B cell (primary cell): Measurements from ENCODE around the gene LUM. TPM values are rescaled to one million over a fixed set of nuclear protein-coding genes. Genes with fewer than 3 reads are reported as not detected.

Source experiments
- ATAC-seq: fragments of 200-7000 bp; cut with Tn5 transposase; one replicate; pipeline ENCODE4 v1.10.0; 2021; ENCODE audit warnings: low read depth, mild to moderate bottlenecking, moderate number of reproducible peaks, moderate library complexity
- CTCF ChIA-PET: fragments of 350-600 bp; sonication (Branson Sonifier 250); formaldehyde crosslinking; loops from one replicate; lab custom pipeline; 2021; ENCODE audit warnings: antibody characterized with exemption, inconsistent platforms; lab: Charles Lee
- POLR2A ChIA-PET: fragments of 350-600 bp; sonication (Branson Sonifier 250); formaldehyde crosslinking; loops from one replicate; lab custom pipeline; 2021; ENCODE audit warnings: antibody characterized with exemption; lab: Charles Lee
- DNase-seq: peaks from one replicate; pipeline ENCODE4 v3.0.0; 2013
- H2AFZ ChIP-seq: 2 replicates; pipeline ENCODE4 v1.6.1; 2012; ENCODE audit warnings: mild to moderate bottlenecking, low read depth, low read length; ENCODE audit not compliant: insufficient read depth, poor library complexity, severe bottlenecking
- H3K27ac ChIP-seq, 2 donors: 1 replicate in 1 of 2; 2 replicates in 1 of 2; pipeline ENCODE4 v1.5.1; 2012 to 2013; ENCODE audit warnings: low read length in 2 of 2, mild to moderate bottlenecking in 2 of 2, moderate library complexity in 1 of 2
- H3K27me3 ChIP-seq, 4 experiments: fragments of 200-600 bp in 1 of 4; sonication (generic) in 1 of 4; replicated peaks in 1 of 4; 1 replicate in 2 of 4; 2 replicates in 2 of 4; pipeline versions ENCODE4 v1.6.1 to v1.7.0; 2013 to 2016; ENCODE audit warnings: low read length in 3 of 4, mild to moderate bottlenecking in 2 of 4, mixed read lengths in 1 of 4, moderate library complexity in 1 of 4; ENCODE audit not compliant: insufficient read depth in 4 of 4, control insufficient read depth in 3 of 4; ENCODE audit errors: control extremely low read depth in 1 of 4
- H3K36me3 ChIP-seq, 2 experiments: replicated peaks in 1 of 2; 1 replicate in 1 of 2; 2 replicates in 1 of 2; pipeline versions ENCODE4 v1.6.1 to v1.7.1; 2013; ENCODE audit warnings: low read length in 1 of 2; ENCODE audit not compliant: insufficient read depth in 2 of 2, control insufficient read depth in 1 of 2; ENCODE audit errors: control extremely low read depth in 1 of 2, extremely low read depth in 1 of 2
- H3K4me1 ChIP-seq, 2 donors: fragments of 200-600 bp in 1 of 2; sonication (generic) in 1 of 2; 1 replicate in 1 of 2; 2 replicates in 1 of 2; pipeline versions ENCODE4 v1.5.1 to v1.6.1; 2013 to 2017; ENCODE audit warnings: low read length in 2 of 2; ENCODE audit not compliant: control insufficient read depth in 2 of 2, insufficient read depth in 2 of 2
- H3K4me2 ChIP-seq: replicated peaks from 2 replicates; pipeline ENCODE3; 2012; ENCODE audit warnings: mild to moderate bottlenecking, low read depth, low read length; ENCODE audit not compliant: poor library complexity, severe bottlenecking
- H3K4me3 ChIP-seq, 5 experiments: fragments of 200-600 bp in 1 of 5; sonication (generic) in 1 of 5; 1 replicate in 3 of 5; 2 replicates in 2 of 5; pipeline versions ENCODE4 v1.5.1 to v1.7.0; 2011 to 2016; ENCODE audit warnings: low read length in 4 of 5, mild to moderate bottlenecking in 4 of 5, low read depth in 2 of 5, control low read depth in 1 of 5, moderate library complexity in 1 of 5; ENCODE audit not compliant: insufficient read depth in 1 of 5; ENCODE audit errors: control extremely low read depth in 1 of 5, extremely low read depth in 1 of 5
- H3K79me2 ChIP-seq: fragments of 200-600 bp; sonication (generic); one replicate; pipeline ENCODE4 v1.6.0; 2016; ENCODE audit warnings: low read length; ENCODE audit not compliant: control insufficient read depth, insufficient read depth
- H3K9ac ChIP-seq: fragments of 200-600 bp; sonication (generic); 2 replicates; pipeline ENCODE4 v1.6.1; 2017; ENCODE audit warnings: mild to moderate bottlenecking, low read length, moderate library complexity
- H3K9me3 ChIP-seq, 3 donors: one replicate each; pipeline versions ENCODE4 v1.6.1 to v1.7.1; 2013; ENCODE audit warnings: low read length in 2 of 3; ENCODE audit not compliant: control insufficient read depth in 2 of 3, insufficient read depth in 1 of 3; ENCODE audit errors: control extremely low read depth in 1 of 3
- H4K20me1 ChIP-seq: 2 replicates; pipeline ENCODE4 v1.6.0; 2012; ENCODE audit warnings: mild to moderate bottlenecking, low read length; ENCODE audit not compliant: insufficient read depth, control insufficient read depth, poor library complexity, severe bottlenecking
- H3K27ac Mint-ChIP-seq: one replicate; pipeline ENCODE4 v1.8.0; 2021; ENCODE audit warnings: mixed read lengths
- H3K27me3 Mint-ChIP-seq: one replicate; pipeline ENCODE4 v1.8.0; 2021; ENCODE audit warnings: mixed read lengths
- H3K4me1 Mint-ChIP-seq: one replicate; pipeline ENCODE4 v1.8.0; 2021; ENCODE audit warnings: mixed read lengths
- H3K4me3 Mint-ChIP-seq: one replicate; pipeline ENCODE4 v1.8.0; 2021; ENCODE audit warnings: mixed read lengths
- H3K9me3 Mint-ChIP-seq: one replicate; pipeline ENCODE4 v1.8.0; 2022; ENCODE audit warnings: mixed read lengths; ENCODE audit not compliant: insufficient read depth
- EZH2 ChIP-seq: IDR thresholded peaks from 2 replicates; pipeline ENCODE4 v1.6.1; 2012; ENCODE audit warnings: borderline replicate concordance, low read depth, mild to moderate bottlenecking, moderate library complexity, low read length; ENCODE audit not compliant: insufficient read depth, poor library complexity, severe bottlenecking
- WGBS: methylation state at CpG from one replicate; pipeline ENCODE4 v1.1.5; 2013; ENCODE audit warnings: missing lambda C conversion rate; ENCODE audit not compliant: insufficient coverage; 5-methylcytosine and 5-hydroxymethylcytosine counted together
- intact Hi-C: fragments of 100-400 bp; cut with micrococcal nuclease; formaldehyde crosslinking; loops from one replicate; pipeline ENCODE4 v1.10.0; 2022
- polyA plus RNA-seq: library from polyadenylated mRNA; depleted of rRNA; stranded (reverse); fragments of >200 nt; gene quantifications from 2 replicates; pipeline ENCODE4 v1.2.3, GENCODE V29; 2012
- total RNA-seq, 2 donors: library from RNA; stranded (reverse); fragments of 120-200 nt in 1 of 2; gene quantifications; 1 replicate in 1 of 2; 2 replicates in 1 of 2; pipeline versions ENCODE4 v1.2.3 to v1.2.4, GENCODE V29; 2013 to 2022
- TF ChIP-seq, protein P1 (sequence below): fragments of 200-600 bp; IDR thresholded peaks from one replicate; pipeline ENCODE4 v1.8.0; 2022; ENCODE audit warnings: antibody characterized with exemption, mild to moderate bottlenecking

LUM gene
- total and polyA plus RNA-seq, 2 donors (not counting 1 experiment from before 2014, with no cell fraction given) = not detected

DNA sequence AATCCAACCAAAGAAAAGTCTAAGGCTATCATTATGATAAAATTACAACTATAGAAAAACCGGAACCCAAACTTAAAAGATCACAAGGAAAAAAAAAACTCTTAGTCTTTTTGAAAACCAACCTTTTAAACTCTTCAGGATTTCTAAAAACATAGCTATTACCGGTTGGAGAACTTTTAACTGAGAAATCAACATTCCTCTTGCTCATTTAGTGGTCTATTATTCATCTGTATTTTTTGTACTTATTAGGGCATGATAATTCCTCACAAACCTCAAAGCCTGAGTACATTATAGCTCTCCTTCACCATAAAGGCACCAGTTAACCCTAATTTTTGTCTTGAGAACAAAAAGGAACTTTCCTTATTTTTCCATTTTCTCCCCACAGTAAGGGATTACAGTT lies 10.4 kb downstream of the LUM start:
- intact Hi-C loops = no loop called here
- DNase-seq (no peak), ATAC-seq (no peak)
- Mint-ChIP-seq H3K4me1 (peaks cover 2% of the 10 kb centered on the region), H3K27me3 (no peaks in the 10 kb centered on the region), H3K27ac (no peak overlapping the region), H3K9me3 (no peaks in the 10 kb centered on the region), H3K4me3 (no peak overlapping the region)
- Histone ChIP-seq H3K36me3 (no peaks in the 10 kb centered on the region), H3K27me3 (no peaks in the 10 kb centered on the region), H3K4me3 (no peak overlapping the region), H4K20me1 (no peaks in the 10 kb centered on the region), H3K9me3 (no peaks in the 10 kb centered on the region), H3K4me2 (no peak overlapping the region), H3K27ac (no peak overlapping the region), H2AFZ (no peak overlapping the region), H3K79me2 (no peaks in the 10 kb centered on the region), H3K9ac (no peak overlapping the region), H3K4me1 (no peaks in the 10 kb centered on the region)
- ChIA-PET CTCF (no interaction called here), POLR2A (no interaction called here)
- WGBS = no CpG with 5 or more reads among the region's 2 CpGs
- no peak for TF ChIP-seq EZH2
- TF ChIP-seq, protein P1, sequence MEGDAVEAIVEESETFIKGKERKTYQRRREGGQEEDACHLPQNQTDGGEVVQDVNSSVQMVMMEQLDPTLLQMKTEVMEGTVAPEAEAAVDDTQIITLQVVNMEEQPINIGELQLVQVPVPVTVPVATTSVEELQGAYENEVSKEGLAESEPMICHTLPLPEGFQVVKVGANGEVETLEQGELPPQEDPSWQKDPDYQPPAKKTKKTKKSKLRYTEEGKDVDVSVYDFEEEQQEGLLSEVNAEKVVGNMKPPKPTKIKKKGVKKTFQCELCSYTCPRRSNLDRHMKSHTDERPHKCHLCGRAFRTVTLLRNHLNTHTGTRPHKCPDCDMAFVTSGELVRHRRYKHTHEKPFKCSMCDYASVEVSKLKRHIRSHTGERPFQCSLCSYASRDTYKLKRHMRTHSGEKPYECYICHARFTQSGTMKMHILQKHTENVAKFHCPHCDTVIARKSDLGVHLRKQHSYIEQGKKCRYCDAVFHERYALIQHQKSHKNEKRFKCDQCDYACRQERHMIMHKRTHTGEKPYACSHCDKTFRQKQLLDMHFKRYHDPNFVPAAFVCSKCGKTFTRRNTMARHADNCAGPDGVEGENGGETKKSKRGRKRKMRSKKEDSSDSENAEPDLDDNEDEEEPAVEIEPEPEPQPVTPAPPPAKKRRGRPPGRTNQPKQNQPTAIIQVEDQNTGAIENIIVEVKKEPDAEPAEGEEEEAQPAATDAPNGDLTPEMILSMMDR = no peak

DNA sequence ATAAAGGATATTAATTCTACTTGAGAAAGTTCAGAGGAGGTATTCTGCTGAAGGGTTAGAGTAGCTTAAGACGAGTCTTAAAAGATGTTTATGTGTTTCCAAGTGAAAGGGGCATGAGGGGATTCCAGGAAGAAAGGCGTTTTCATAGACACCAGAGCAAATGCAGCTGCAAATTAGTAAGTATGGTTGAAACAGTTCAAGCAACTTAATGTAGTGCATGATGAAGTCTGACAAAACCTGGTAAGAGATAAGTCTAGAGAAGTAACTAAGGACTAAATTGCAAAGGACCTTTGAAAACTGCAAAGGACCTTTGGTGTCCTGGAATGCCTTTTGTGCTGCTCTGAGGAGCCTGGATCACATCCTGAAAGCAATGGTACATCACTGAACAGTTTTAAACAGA lies 11.5 kb downstream of the LUM start:
- WGBS = 77% methylated on average over 2 of the region's 2 CpGs
- ChIA-PET CTCF (interaction anchor here (0.5 to 1.7 kb wide), 2 partner anchors 8 to 11 kb away, joined by 3 to 4 read pairs; no protein-coding TSS in a partner anchor), POLR2A (no interaction called here)
- TF ChIP-seq, protein P1 = no peak
- TF ChIP-seq EZH2 = no peak
- Histone ChIP-seq H3K9ac (no peak overlapping the region), H2AFZ (no peak overlapping the region), H3K79me2 (no peaks in the 10 kb centered on the region), H3K36me3 (no peaks in the 10 kb centered on the region), H3K9me3 (no peaks in the 10 kb centered on the region), H3K4me3 (no peak overlapping the region), H3K27ac (no peak overlapping the region), H3K4me1 (no peaks in the 10 kb centered on the region), H3K4me2 (no peak overlapping the region), H4K20me1 (no peaks in the 10 kb centered on the region), H3K27me3 (no peaks in the 10 kb centered on the region)
- ATAC-seq (no peak), DNase-seq (no peak)
- no peaks in the 10 kb centered on the region for H3K27me3 Mint-ChIP-seq
- no peaks in the 10 kb centered on the region for H3K9me3 Mint-ChIP-seq
- no peak overlapping the region for H3K27ac Mint-ChIP-seq
- intact Hi-C loops = no loop called here
- no peak overlapping the region for H3K4me3 Mint-ChIP-seq
- H3K4me1 Mint-ChIP-seq = peaks cover 2% of the 10 kb centered on the region
